Measurements from ENCODE around the gene ENPP6. TPM values are rescaled to one million over a fixed set of nuclear protein-coding genes. Genes with fewer than 3 reads are reported as not detected.

The ENPP6 gene
- not detected in 2 replicates for total RNA-seq (2014; rRNA removed; shearing (Covaris generic))

DNA sequence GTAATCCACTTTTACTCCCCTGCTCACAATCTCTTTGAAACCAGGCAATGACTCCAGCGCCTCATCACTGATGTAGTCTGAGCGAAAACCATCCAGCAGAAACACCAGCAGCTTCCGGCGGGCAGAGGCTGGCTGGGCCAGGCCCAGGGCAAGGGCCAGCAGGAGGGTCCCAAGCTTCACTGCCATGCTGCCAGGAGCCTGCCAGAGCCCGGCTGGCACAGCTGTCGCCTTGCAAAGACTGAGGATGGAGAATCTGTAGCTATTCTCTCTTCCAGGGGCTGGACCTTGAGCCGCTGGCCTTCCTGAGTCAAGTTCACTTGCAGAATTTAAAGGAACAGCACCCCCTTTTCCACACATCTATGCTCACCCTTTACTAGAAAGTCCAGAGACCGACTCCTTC is at the start of gene ENPP6:
ENPP6 (minus strand) TSS at position 240 of the 400 bp plus-strand sequence; CDS start at position 186, 54 bp downstream.
- in situ Hi-C loops (cut with HindIII; ENCODE audit: low sequenced_read_pairs), result no loop called here
- no peak for DNase-seq (ENCODE audit: low spot score)

DNA sequence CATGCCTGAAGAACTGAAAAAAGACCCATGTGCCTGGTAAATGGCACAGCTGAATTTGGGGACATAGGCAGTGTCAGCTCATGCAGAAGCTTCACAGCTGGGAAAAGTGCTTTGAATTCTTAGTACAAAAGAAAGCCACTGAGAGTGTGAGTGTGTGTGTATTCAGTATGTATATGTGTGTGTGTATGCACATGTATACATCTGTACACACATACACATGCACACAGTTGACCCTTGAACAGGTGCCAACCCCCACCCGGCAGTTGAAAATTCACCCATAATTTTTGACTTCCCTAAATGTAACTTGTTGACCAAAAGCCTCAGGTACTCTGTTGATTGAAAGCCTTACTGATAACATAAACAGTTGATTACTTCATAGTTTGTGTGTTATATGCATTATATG is 49.5 kb upstream of the ENPP6 start:
- in situ Hi-C loops (cut with HindIII; ENCODE audit: low sequenced_read_pairs), result no loop called here
- no peak for DNase-seq (ENCODE audit: low spot score)

- DNase-seq (ENCODE audit: low spot score), result no peak
- in situ Hi-C loops (cut with HindIII; ENCODE audit: low sequenced_read_pairs), result no loop called here
Measured at GRCh38 chr4:184265546-184266351, 48.1 kb upstream of the ENPP6 start.

GRCh38 chr4:184263910-184264732 is 46.4 kb upstream of the ENPP6 start:
- DNase-seq (ENCODE audit: low spot score), result peak; percentile 94
- in situ Hi-C loops (cut with HindIII; ENCODE audit: low sequenced_read_pairs), result no loop called here

GRCh38 chr4:184263461-184263860 is 45.8 kb upstream of the ENPP6 start:
- DNase-seq (ENCODE audit: low spot score), result no peak
- in situ Hi-C loops (cut with HindIII; ENCODE audit: low sequenced_read_pairs), result no loop called here

GRCh38 chr4:184262901-184263300 is 45.2 kb upstream of the ENPP6 start:
- DNase-seq (ENCODE audit: low spot score), result no peak
- in situ Hi-C loops (cut with HindIII; ENCODE audit: low sequenced_read_pairs), result no loop called here

- DNase-seq (ENCODE audit: low spot score), result no peak
- in situ Hi-C loops (cut with HindIII; ENCODE audit: low sequenced_read_pairs), result no loop called here
Measured at GRCh38 chr4:184261246-184261645, 43.6 kb upstream of the ENPP6 start.

GRCh38 chr4:184259866-184260265 is 42.2 kb upstream of the ENPP6 start:
- in situ Hi-C loops (cut with HindIII; ENCODE audit: low sequenced_read_pairs), result no loop called here
- DNase-seq (ENCODE audit: low spot score), result no peak

DNA sequence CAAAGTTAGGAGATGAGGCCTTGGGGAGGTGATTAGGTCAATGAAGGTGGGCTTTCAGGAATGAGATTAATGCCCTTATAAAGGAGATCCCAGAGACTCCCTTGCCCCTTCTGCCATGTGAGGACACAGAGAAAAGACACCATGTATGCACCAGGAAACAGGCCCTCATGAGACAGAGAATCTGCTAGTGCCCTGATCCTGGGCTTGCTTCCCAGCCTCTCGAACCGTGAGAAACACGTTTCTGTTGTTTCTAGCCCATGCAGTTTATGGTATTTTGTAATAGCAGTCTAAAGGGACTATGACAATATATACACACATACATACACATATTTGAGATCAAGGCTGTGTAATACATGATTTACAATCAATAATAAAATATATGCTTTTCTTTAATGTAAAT is 41.4 kb upstream of the ENPP6 start:
- in situ Hi-C loops (cut with HindIII; ENCODE audit: low sequenced_read_pairs), result no loop called here
- DNase-seq (ENCODE audit: low spot score), result no peak

GRCh38 chr4:184255871-184256642 is 38.4 kb upstream of the ENPP6 start:
- no peak for DNase-seq (ENCODE audit: low spot score)
- in situ Hi-C loops (cut with HindIII; ENCODE audit: low sequenced_read_pairs), result no loop called here

- DNase-seq (ENCODE audit: low spot score), result peak; percentile 17
- in situ Hi-C loops (cut with HindIII; ENCODE audit: low sequenced_read_pairs), result no loop called here
Measured at GRCh38 chr4:184255361-184255760, 37.7 kb upstream of the ENPP6 start.

GRCh38 chr4:184253072-184253420 is 35.4 kb upstream of the ENPP6 start:
- DNase-seq (ENCODE audit: low spot score), result no peak
- in situ Hi-C loops (cut with HindIII; ENCODE audit: low sequenced_read_pairs), result no loop called here

DNA sequence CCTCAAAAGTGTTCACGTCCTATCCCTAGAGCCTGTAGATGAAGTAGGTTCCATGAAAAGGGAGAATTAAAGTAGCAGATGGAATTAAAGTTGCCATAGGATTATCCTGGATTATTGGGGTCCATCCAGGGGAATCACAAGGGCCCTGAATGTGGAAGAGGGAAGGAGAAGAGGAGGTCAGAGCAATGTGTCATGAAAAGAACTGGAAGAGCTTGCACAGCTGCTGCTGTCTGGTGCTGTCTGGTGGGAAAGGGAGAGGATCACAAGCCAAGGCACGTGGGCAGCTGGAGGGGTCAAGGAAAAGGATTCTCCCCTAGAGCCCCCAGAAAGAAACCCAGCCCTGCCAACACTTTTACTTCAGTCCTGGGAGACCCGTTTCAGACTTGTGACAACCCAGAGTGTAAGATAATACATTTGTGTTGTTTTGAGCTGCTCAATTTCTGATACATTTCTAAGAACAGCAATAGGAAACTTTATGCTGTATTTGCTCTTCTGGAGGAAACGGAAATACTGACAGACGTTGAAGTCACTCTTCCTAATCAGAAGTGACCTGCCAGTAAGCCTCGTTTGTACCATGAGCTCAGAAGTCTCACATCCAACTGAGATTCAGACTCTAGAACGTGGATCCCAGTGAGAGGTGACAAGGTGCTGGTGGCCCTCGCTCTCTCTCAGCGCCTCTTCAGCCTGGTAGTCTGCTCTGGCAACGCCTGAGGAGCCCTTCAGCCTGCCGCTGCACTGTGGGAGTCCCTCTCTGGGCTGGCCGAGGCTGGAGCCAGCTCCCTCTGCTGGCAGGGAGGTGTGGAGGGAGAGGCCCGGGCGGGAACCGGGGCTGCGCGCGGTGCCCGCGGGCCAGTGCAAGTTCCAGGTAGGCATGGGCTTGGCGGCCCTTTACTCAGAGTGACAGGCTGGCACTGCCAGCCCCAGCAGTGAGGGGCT is 34.7 kb upstream of the ENPP6 start:
- in situ Hi-C loops (cut with HindIII; ENCODE audit: low sequenced_read_pairs), result no loop called here

GRCh38 chr4:184251670-184251980 is 34.0 kb upstream of the ENPP6 start:
- in situ Hi-C loops (cut with HindIII; ENCODE audit: low sequenced_read_pairs), result no loop called here
- DNase-seq (ENCODE audit: low spot score), result no peak

More for the DNA sequence above, 34.7 kb upstream of the ENPP6 start:
- no peak for DNase-seq (ENCODE audit: low spot score)

- in situ Hi-C loops (cut with HindIII; ENCODE audit: low sequenced_read_pairs), result no loop called here
- peak; percentile 41 for DNase-seq (ENCODE audit: low spot score)
Measured at GRCh38 chr4:184250795-184251669, 33.4 kb upstream of the ENPP6 start.

DNA sequence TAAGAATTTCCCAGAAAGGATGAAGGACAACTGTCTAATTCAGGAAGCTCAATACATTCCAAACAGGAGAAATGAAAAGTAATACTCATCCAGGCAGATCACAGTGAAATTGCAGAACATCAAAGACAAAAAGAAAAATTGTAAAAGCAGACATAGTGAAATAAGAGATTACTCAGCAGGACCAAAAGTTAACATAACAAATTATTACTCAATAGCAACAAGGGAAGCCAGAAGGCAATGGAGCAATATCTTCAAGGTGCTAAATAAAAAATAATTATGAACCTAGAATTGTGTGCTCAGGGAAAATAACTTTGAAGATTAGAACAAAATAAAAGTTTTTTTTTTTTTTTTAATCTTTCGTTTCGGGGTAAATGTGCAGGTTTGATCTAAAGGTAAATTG is 30.5 kb upstream of the ENPP6 start:
- in situ Hi-C loops (cut with HindIII; ENCODE audit: low sequenced_read_pairs), result no loop called here
- DNase-seq (ENCODE audit: low spot score), result no peak

GRCh38 chr4:184247421-184247820 is 29.7 kb upstream of the ENPP6 start:
- in situ Hi-C loops (cut with HindIII; ENCODE audit: low sequenced_read_pairs), result no loop called here
- no peak for DNase-seq (ENCODE audit: low spot score)

GRCh38 chr4:184246426-184246825 is 28.8 kb upstream of the ENPP6 start:
- DNase-seq (ENCODE audit: low spot score), result no peak
- in situ Hi-C loops (cut with HindIII; ENCODE audit: low sequenced_read_pairs), result no loop called here

Measured in G401 (cell line).